PC-9 (cell line): ENCODE data around the gene ZNF408. TPM values are rescaled to one million over a fixed set of nuclear protein-coding genes. Genes with fewer than 3 reads are reported as not detected.

Source experiments
- Bru-seq: library from RNA; stranded (reverse); fragments of 400-500 nt; gene quantifications from one replicate; lab custom pipeline; 2021; lab: Mats Ljungman, UMichigan
- BruChase-seq, 2 experiments: library from RNA; stranded (reverse); fragments of 400-500 nt; gene quantifications; one replicate each; lab custom pipeline; 2021; lab: Mats Ljungman, UMichigan
- BruUV-seq: library from RNA; stranded (reverse); fragments of 400-500 nt; replicated peaks from 2 replicates; lab custom pipeline; 2021; lab: Mats Ljungman, UMichigan
- CTCF ChIA-PET: fragments of 300-600 bp; sonication (Branson Sonifier 250); formaldehyde crosslinking; loops from one replicate; lab custom pipeline; 2022; ENCODE audit warnings: antibody characterized with exemption; lab: Charles Lee
- POLR2A ChIA-PET: fragments of 300-600 bp; sonication (Branson Sonifier 250); formaldehyde crosslinking; loops from one replicate; lab custom pipeline; 2022; ENCODE audit warnings: antibody characterized with exemption; ENCODE audit not compliant: unreplicated experiment; lab: Charles Lee
- DNase-seq, 2 experiments: peaks; one replicate each; pipeline versions ENCODE4 v3.0.0 to v3.0.0-alpha.2; 2015 to 2022; ENCODE audit warnings: mixed read lengths in 1 of 2
- H2AFZ ChIP-seq: fragments of 200-600 bp; sonication (generic); 2 replicates; pipeline ENCODE4 v1.8.1; 2017; ENCODE audit warnings: antibody characterized with exemption
- H3F3A ChIP-seq: fragments of 200-600 bp; sonication (generic); 2 replicates; pipeline ENCODE4 v1.8.1; 2017; ENCODE audit warnings: antibody characterized with exemption, mild to moderate bottlenecking, low read depth; ENCODE audit not compliant: insufficient read depth
- H3K27ac ChIP-seq: fragments of 200-600 bp; sonication (generic); 2 replicates; pipeline ENCODE4 v1.6.1; 2016; ENCODE audit warnings: mixed run types
- H3K27me3 ChIP-seq: fragments of 200-600 bp; sonication (generic); 2 replicates; pipeline ENCODE4 v1.6.1; 2016; ENCODE audit warnings: low read depth, mixed run types; ENCODE audit not compliant: insufficient read depth
- H3K36me3 ChIP-seq: fragments of 200-600 bp; sonication (generic); 2 replicates; pipeline ENCODE4 v1.6.1; 2016; ENCODE audit warnings: low read depth, mixed run types
- H3K4me1 ChIP-seq: fragments of 200-600 bp; sonication (generic); replicated peaks from 2 replicates; pipeline ENCODE4 v1.6.1; 2016; ENCODE audit warnings: mixed run types; ENCODE audit not compliant: insufficient read depth
- H3K4me2 ChIP-seq: fragments of 200-600 bp; sonication (generic); 2 replicates; pipeline ENCODE4 v1.6.1; 2017; ENCODE audit warnings: mixed run types
- H3K4me3 ChIP-seq: fragments of 200-600 bp; sonication (generic); 2 replicates; pipeline ENCODE4 v1.6.1; 2016; ENCODE audit warnings: mixed run types
- H3K79me2 ChIP-seq: fragments of 200-600 bp; sonication (generic); 2 replicates; pipeline ENCODE4 v1.6.1; 2017; ENCODE audit warnings: low read depth, mixed run types
- H3K9me2 ChIP-seq: fragments of 200-600 bp; sonication (generic); 2 replicates; pipeline ENCODE4 v1.8.1; 2017; ENCODE audit warnings: mild to moderate bottlenecking; ENCODE audit not compliant: insufficient read depth
- H3K9me3 ChIP-seq: fragments of 200-600 bp; sonication (generic); 2 replicates; pipeline ENCODE4 v1.8.1; 2016; ENCODE audit warnings: low read depth; ENCODE audit not compliant: insufficient read depth
- H4K20me1 ChIP-seq: fragments of 200-600 bp; sonication (generic); 2 replicates; pipeline ENCODE4 v1.8.1; 2017; ENCODE audit not compliant: insufficient read depth
- EZH2 ChIP-seq: fragments of 200-600 bp; sonication (generic); IDR thresholded peaks from 2 replicates; pipeline ENCODE4 v1.8.0; 2017; ENCODE audit warnings: antibody characterized with exemption, low read depth
- intact Hi-C: fragments of 100-400 bp; cut with micrococcal nuclease; formaldehyde crosslinking; loops from one replicate; pipeline ENCODE4 v1.10.0; 2022; ENCODE audit not compliant: unreplicated experiment
- long read RNA-seq: library from polyadenylated mRNA; stranded (forward); transcript quantifications from one replicate; pipeline ENCODE4 v2.0.0, GENCODE V29; 2022
- total RNA-seq: library from RNA; stranded (reverse); gene quantifications from 2 replicates; pipeline ENCODE4 v1.2.3, GENCODE V29; 2021
- TF ChIP-seq, protein P1 (sequence below): fragments of 200-600 bp; sonication (generic); conservative IDR thresholded peaks from 2 replicates; pipeline ENCODE4 v1.6.1; 2017; ENCODE audit warnings: mixed run types, antibody characterized with exemption, mild to moderate bottlenecking, moderate library complexity

The ZNF408 gene
- total RNA-seq (13.8 and 16.2 TPM in 2 replicates), Bru-seq, nascent RNA (percentile 81 among the genes with signal in this experiment), BruChase-seq, experiment 1, labeled RNA remaining after a 2-hour chase (percentile 85 among the genes with signal in this experiment), BruChase-seq, experiment 2, labeled RNA remaining after a 6-hour chase (percentile 80 among the genes with signal in this experiment)
- long read RNA-seq, transcript ZNF408-201 (5 exons, 2,442 nt): major isoform, 17 of 33 reads
- long read RNA-seq, partial matches to known transcripts: 0 of 33 reads
- long read RNA-seq, other reads (novel, unspliced or antisense): 16 of 33 reads

DNA sequence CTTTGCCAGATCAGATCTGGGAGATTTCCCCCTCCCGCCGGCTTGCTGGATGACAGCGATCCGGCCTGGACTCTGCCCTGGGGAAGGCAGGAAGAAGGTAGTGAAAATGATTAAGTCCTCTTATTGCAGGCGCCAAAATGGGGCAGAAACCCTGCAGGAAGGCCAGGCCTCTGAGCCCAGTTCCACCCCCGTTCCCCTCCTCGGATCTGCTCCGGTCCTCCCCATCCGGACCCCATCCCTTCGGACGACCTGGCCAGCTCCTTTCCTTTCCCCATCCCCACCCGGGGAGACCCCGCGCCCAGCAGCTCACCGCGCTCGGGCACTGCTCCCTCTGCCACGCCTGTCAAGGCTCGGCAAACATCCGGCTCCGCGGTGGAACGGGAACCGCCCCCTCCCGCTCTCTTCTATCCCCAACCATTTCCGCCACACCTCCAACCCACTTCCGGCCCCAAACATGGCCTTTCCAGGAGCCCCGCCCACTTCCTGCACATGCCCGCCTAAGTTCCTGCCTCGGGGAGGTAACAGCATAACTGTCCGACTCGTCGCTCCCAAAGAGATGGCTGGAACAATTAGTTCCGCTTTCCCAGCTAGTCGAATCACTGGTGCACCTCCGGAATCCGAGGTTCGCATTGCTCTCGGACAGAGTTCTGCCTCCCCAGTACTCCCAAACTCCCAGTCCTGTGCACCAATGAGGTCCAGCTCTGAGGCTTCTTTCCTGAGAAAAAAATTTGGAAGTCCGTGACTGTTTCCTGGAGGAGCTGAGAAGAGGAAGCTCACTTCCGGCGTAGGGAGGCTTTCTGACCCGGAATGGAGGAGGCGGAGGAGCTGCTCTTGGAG, at the start of gene ZNF408, which contains the start of gene ARHGAP1:
ZNF408 (plus strand) TSS at position 791 of the 837 bp plus-strand sequence; CDS start at position 808, 17 bp downstream.
ARHGAP1 (minus strand) TSS at position 379 of the 837 bp plus-strand sequence. CDS start 4,512 bp downstream, outside the sequence.
- Histone ChIP-seq H3K9me2 (no peaks in the 10 kb centered on the region), H3F3A (peaks cover 6% of the 10 kb centered on the region; the same call in 1 of the 2 replicates), H2AFZ (peak within 1 kb of the TSS; percentile 82), H3K4me1 (peaks cover 13% of the 10 kb centered on the region), H3K36me3 (peaks cover 21% of the 10 kb centered on the region; the same call in 1 of the 2 replicates), H3K4me2 (peak within 1 kb of the TSS; percentile 99), H3K79me2 (peaks cover 45% of the 10 kb centered on the region), H3K9me3 (no peaks in the 10 kb centered on the region), H4K20me1 (no peaks in the 10 kb centered on the region), H3K27me3 (no peaks in the 10 kb centered on the region), H3K27ac (peak within 1 kb of the TSS; percentile 64), H3K4me3 (peak within 1 kb of the TSS; percentile 61)
- ChIA-PET POLR2A (interaction anchor here (0.5 to 0.8 kb wide), 7 partner anchors 11 to 1060 kb away, joined by 3 to 22 read pairs (median 4); no protein-coding TSS in a partner anchor), CTCF (interaction anchor here (0.6 kb wide), 1 partner anchor 655 kb away, joined by 4 read pairs; no protein-coding TSS in a partner anchor)
- BruUV-seq: no TSS peak
- TF ChIP-seq, protein P1, sequence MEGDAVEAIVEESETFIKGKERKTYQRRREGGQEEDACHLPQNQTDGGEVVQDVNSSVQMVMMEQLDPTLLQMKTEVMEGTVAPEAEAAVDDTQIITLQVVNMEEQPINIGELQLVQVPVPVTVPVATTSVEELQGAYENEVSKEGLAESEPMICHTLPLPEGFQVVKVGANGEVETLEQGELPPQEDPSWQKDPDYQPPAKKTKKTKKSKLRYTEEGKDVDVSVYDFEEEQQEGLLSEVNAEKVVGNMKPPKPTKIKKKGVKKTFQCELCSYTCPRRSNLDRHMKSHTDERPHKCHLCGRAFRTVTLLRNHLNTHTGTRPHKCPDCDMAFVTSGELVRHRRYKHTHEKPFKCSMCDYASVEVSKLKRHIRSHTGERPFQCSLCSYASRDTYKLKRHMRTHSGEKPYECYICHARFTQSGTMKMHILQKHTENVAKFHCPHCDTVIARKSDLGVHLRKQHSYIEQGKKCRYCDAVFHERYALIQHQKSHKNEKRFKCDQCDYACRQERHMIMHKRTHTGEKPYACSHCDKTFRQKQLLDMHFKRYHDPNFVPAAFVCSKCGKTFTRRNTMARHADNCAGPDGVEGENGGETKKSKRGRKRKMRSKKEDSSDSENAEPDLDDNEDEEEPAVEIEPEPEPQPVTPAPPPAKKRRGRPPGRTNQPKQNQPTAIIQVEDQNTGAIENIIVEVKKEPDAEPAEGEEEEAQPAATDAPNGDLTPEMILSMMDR: no peak
- TF ChIP-seq EZH2: no peak
- DNase-seq: peak; percentile 96 to 99
- intact Hi-C loops: loop anchor here (1.0 kb wide), 1 partner anchor 83 kb away; the partner anchor contains the start of genes ATG13 and HARBI1

DNA sequence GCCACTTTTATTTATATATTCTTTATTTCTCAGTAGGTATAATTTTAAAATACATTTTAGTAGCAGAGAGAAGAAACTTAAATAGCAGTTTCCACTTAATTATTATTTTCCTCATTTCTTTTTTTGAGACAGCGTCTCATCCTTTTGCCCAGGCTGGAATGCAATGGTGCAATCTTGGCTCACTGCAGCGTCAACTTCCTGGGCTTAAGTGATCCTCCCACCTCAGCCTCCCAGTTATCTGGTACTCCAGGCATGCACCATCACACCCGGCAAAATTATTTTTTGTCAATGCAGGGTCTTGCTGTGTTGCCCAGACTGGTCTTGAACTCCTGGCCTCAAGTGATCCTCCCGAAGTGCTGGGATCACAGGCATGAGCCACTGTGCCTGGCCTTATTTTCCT, 45.2 kb upstream of the ZNF408 start:
- Histone ChIP-seq H3K4me2 (no peak overlapping the region), H3K27me3 (no peaks in the 10 kb centered on the region), H3K4me3 (no peak overlapping the region), H3K79me2 (no peaks in the 10 kb centered on the region), H3K27ac (no peak overlapping the region), H3K36me3 (peaks cover 48% of the 10 kb centered on the region), H2AFZ (no peak overlapping the region), H4K20me1 (no peaks in the 10 kb centered on the region; the same call in 1 of the 2 replicates), H3K9me3 (no peaks in the 10 kb centered on the region), H3K4me1 (no peaks in the 10 kb centered on the region), H3F3A (peaks cover 6% of the 10 kb centered on the region; the same call in 1 of the 2 replicates), H3K9me2 (no peaks in the 10 kb centered on the region)
- no peak for DNase-seq
- intact Hi-C loops: no loop called here
- TF ChIP-seq, protein P1: no peak
- no peak for TF ChIP-seq EZH2
- ChIA-PET POLR2A (no interaction called here), CTCF (no interaction called here)
- BruUV-seq: no TSS peak

DNA sequence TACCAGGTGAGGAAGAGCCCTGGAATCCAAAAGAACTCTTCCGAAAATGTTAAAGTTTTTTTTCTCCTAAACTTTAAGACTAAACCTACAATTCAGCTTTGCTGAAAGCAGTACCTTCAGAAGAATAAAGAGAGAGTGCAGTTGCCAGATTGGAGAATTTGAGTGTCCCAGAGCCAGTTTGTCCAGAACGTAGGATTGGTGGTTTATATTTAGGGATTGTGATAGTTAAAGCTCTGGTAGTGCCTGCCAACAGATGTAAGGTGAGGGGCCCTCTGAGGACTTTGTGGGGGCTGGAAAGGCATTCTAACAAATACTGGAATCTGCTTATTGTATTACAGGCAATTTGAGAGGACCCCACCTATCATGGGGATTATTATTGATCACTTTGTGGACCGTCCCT, 43.6 kb upstream of the ZNF408 start:
- H3K9me3 ChIP-seq: no peaks in the 10 kb centered on the region
- H3K9me2 ChIP-seq: no peaks in the 10 kb centered on the region
- no TSS peak for BruUV-seq
- H3K27ac ChIP-seq: no peak overlapping the region
- no peak overlapping the region for H3K4me2 ChIP-seq
- DNase-seq: no peak
- no peak for TF ChIP-seq EZH2
- TF ChIP-seq, protein P1: no peak
- H3K36me3 ChIP-seq: peaks cover 42% of the 10 kb centered on the region
- no peaks in the 10 kb centered on the region; the same call in 1 of the 2 replicates for H4K20me1 ChIP-seq
- no peaks in the 10 kb centered on the region for H3K4me1 ChIP-seq
- CTCF ChIA-PET: no interaction called here
- H2AFZ ChIP-seq: no peak overlapping the region
- H3K27me3 ChIP-seq: no peaks in the 10 kb centered on the region
- no peak overlapping the region for H3K4me3 ChIP-seq
- H3K79me2 ChIP-seq: no peaks in the 10 kb centered on the region
- POLR2A ChIA-PET: interaction anchor here (0.6 to 0.7 kb wide), 2 partner anchors 109 to 149 kb away, joined by 3 read pairs; no protein-coding TSS in a partner anchor
- H3F3A ChIP-seq: peaks cover 6% of the 10 kb centered on the region; the same call in 1 of the 2 replicates
- intact Hi-C loops: no loop called here
